ENCODE data around the gene EXOC1. TPM values are rescaled to one million over a fixed set of nuclear protein-coding genes. Genes with fewer than 3 reads are reported as not detected.

The EXOC1 gene
- total and polyA plus RNA-seq, 3 donors from 2014 or later: 29.4 to 46.4 (median 40.4) TPM

DNA sequence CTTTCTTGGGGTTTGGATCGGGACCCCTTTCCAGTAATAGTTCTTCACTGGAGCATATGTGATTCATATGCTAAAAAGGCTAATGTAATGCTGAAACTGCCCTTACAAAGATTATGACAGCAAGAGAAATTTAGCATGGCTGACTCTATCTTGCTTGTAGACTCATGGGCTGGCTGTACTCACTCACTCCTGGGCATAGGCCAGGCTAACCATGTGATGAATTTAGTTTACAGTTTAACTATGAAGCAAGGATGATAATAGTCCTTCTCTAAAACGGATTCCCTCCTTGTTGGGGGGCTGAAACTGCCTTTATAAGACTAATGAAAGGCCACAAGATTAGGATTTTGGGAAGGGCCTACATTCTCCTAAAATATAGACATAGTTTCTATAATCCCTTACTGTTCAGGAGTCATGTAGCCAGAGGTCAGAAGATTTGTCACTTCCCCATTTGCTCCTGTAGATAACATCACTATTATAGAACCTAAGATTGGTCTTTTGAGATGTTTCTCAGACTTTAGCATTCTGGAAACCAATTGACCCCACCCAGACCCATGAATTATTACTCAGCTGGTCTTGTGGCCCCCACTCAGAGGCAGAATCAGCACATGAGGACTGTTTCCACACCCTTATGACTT is 74.5 kb downstream of the EXOC1 start:
- intact Hi-C loops (cut with DNase I; ENCODE audit: low total_unique reads): no loop called here
- WGBS, 2 donors: 86 to 87% methylated on average over 2 of the region's 2 CpGs
- DNase-seq: no peak
- Histone ChIP-seq H3K27ac (no peak overlapping the region), H3K9me3 (no peaks in the 10 kb centered on the region), H3K36me3 (ENCODE audit: low read depth, missing control alignments) (no peaks in the 10 kb centered on the region), H3K4me1 (no peaks in the 10 kb centered on the region), H3K4me3 (no peak overlapping the region), H3K27me3 (no peaks in the 10 kb centered on the region)
- TF ChIP-seq, protein P1, sequence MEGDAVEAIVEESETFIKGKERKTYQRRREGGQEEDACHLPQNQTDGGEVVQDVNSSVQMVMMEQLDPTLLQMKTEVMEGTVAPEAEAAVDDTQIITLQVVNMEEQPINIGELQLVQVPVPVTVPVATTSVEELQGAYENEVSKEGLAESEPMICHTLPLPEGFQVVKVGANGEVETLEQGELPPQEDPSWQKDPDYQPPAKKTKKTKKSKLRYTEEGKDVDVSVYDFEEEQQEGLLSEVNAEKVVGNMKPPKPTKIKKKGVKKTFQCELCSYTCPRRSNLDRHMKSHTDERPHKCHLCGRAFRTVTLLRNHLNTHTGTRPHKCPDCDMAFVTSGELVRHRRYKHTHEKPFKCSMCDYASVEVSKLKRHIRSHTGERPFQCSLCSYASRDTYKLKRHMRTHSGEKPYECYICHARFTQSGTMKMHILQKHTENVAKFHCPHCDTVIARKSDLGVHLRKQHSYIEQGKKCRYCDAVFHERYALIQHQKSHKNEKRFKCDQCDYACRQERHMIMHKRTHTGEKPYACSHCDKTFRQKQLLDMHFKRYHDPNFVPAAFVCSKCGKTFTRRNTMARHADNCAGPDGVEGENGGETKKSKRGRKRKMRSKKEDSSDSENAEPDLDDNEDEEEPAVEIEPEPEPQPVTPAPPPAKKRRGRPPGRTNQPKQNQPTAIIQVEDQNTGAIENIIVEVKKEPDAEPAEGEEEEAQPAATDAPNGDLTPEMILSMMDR (IDR thresholded peaks at IDR 0.05): no peak
- TF ChIP-seq POLR2A (IDR thresholded peaks at IDR 0.05): no peak

GRCh38 chr4:55928846-55929245 is 75.4 kb downstream of the EXOC1 start:
- Histone ChIP-seq H3K4me3 (no peak overlapping the region), H3K4me1 (no peaks in the 10 kb centered on the region), H3K27me3 (no peaks in the 10 kb centered on the region), H3K27ac (no peak overlapping the region), H3K9me3 (no peaks in the 10 kb centered on the region), H3K36me3 (ENCODE audit: low read depth, missing control alignments) (no peaks in the 10 kb centered on the region)
- DNase-seq: no peak
- intact Hi-C loops (cut with DNase I; ENCODE audit: low total_unique reads): no loop called here
- 69 to 76% methylated on average over 1 of the region's 1 CpG for WGBS, 2 donors
- TF ChIP-seq POLR2A (IDR thresholded peaks at IDR 0.05): no peak
- TF ChIP-seq, protein P1 (IDR thresholded peaks at IDR 0.05): no peak

- no peak for TF ChIP-seq POLR2A (IDR thresholded peaks at IDR 0.05)
- TF ChIP-seq, protein P1 (IDR thresholded peaks at IDR 0.05): no peak
- intact Hi-C loops (cut with DNase I; ENCODE audit: low total_unique reads): no loop called here
- WGBS, 2 donors: 59 to 64% methylated on average over 2 of the region's 2 CpGs
Measured at GRCh38 chr4:55931043-55931442, 77.6 kb downstream of the EXOC1 start.

DNA sequence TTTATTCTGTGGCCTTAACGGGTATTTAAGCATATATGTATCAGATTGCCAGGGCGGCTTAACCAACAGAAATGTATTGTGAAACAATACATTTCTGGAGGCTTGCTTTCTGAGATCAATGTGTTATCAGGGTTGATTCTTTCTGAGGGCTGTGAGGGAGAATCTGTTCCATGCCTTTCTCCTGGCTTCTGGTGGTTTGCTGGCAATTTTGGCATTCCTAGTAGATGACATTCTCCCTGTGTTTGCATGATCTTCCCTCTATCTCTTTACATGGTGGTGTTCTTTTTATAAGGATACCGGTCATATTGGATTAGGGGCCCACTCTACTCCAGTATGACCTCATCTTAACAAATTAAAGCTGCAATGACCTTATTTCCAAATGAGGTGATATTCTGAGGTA is 78.4 kb downstream of the EXOC1 start:
- Histone ChIP-seq H3K9me3 (no peaks in the 10 kb centered on the region), H3K27me3 (no peaks in the 10 kb centered on the region), H3K27ac (no peak overlapping the region), H3K4me1 (no peaks in the 10 kb centered on the region), H3K4me3 (no peak overlapping the region), H3K36me3 (ENCODE audit: low read depth, missing control alignments) (no peaks in the 10 kb centered on the region)
- 57 to 69% methylated on average over 3 of the region's 3 CpGs for WGBS, 2 donors
- TF ChIP-seq, protein P1 (IDR thresholded peaks at IDR 0.05): no peak
- no peak for TF ChIP-seq POLR2A (IDR thresholded peaks at IDR 0.05)
- intact Hi-C loops (cut with DNase I; ENCODE audit: low total_unique reads): no loop called here
- no peak for DNase-seq

More at GRCh38 chr4:55931043-55931442, 77.6 kb downstream of the EXOC1 start:
- Histone ChIP-seq H3K9me3 (no peaks in the 10 kb centered on the region), H3K4me3 (no peak overlapping the region), H3K4me1 (no peaks in the 10 kb centered on the region), H3K27ac (no peak overlapping the region), H3K36me3 (ENCODE audit: low read depth, missing control alignments) (no peaks in the 10 kb centered on the region), H3K27me3 (no peaks in the 10 kb centered on the region)
- no peak for DNase-seq

GRCh38 chr4:55932511-55932910 is 79.1 kb downstream of the EXOC1 start:
- no peaks in the 10 kb centered on the region for H3K27me3 ChIP-seq
- H3K4me3 ChIP-seq: no peak overlapping the region
- no peaks in the 10 kb centered on the region for H3K4me1 ChIP-seq
- WGBS, 2 donors: 88 to 96% methylated on average over 3 of the region's 3 CpGs
- intact Hi-C loops (cut with DNase I; ENCODE audit: low total_unique reads): no loop called here
- no peaks in the 10 kb centered on the region for H3K9me3 ChIP-seq
- no peaks in the 10 kb centered on the region for H3K36me3 ChIP-seq (ENCODE audit: low read depth, missing control alignments)
- H3K27ac ChIP-seq: no peak overlapping the region
- TF ChIP-seq, protein P1 (IDR thresholded peaks at IDR 0.05): no peak
- no peak for TF ChIP-seq POLR2A (IDR thresholded peaks at IDR 0.05)
- no peak for DNase-seq

Measured in testis (tissue), 3 donors.